K562 (cell line): ENCODE results near the gene PLAC8. TPM values are rescaled to one million over a fixed set of nuclear protein-coding genes. Genes with fewer than 3 reads are reported as not detected.

Experiments
- ATAC-seq: fragments of 200-7000 bp; cut with Tn5 transposase; 3 replicates; pipeline ENCODE4 v1.9.1; 2020; ENCODE audit warnings: moderate library complexity
- BruUV-seq: library from RNA; stranded (reverse); fragments of 400-500 nt; replicated peaks from 2 replicates; lab custom pipeline; 2021; lab: Mats Ljungman, UMichigan
- CTCF ChIA-PET: fragments of 300-600 bp; formaldehyde crosslinking; extraction: SDS; loops from one replicate; lab custom pipeline; 2021; ENCODE audit warnings: low intra/inter-chr PET ratio; lab: Yijun Ruan, JAX
- POLR2A ChIA-PET: fragments of 300-600, 350-650 bp; sonication (Branson Sonifier 250); formaldehyde crosslinking; extraction: SDS; loops from one replicate; lab custom pipeline; 2021; ENCODE audit warnings: antibody characterized with exemption, inconsistent platforms; lab: Yijun Ruan, JAX
- DNase-seq, 4 experiments: peaks; one replicate each; pipeline versions ENCODE4 v3.0.0 to v3.0.0-alpha.2; 2011 to 2018; ENCODE audit warnings: low spot score in 3 of 4, mixed read lengths in 3 of 4; ENCODE audit errors: extremely low read depth in 1 of 4
- FAIRE-seq: peaks from 2 replicates; lab custom pipeline; 2011; peaks lifted over from hg19 to GRCh38; lab: Jason Lieb, UNC
- H2AFZ ChIP-seq: 2 replicates; pipeline ENCODE4 v1.6.0; 2011; ENCODE audit warnings: low read depth, low read length, control low read depth, inconsistent platforms
- H3K27ac ChIP-seq: fragments of 200-600 bp; 3 replicates; pipeline ENCODE4 v1.8.0; 2011; ENCODE audit warnings: low read depth, mild to moderate bottlenecking, control low read depth, inconsistent platforms, low read length, moderate library complexity, mixed read lengths; ENCODE audit errors: extremely low read depth
- H3K27me3 ChIP-seq, 2 experiments: fragments of 300-600 bp in 1 of 2; 2 replicates in 1 of 2; 3 replicates in 1 of 2; pipeline versions ENCODE4 v1.6.0 to v1.8.0; 2011; ENCODE audit warnings: inconsistent platforms in 2 of 2, low read length in 2 of 2, mild to moderate bottlenecking in 1 of 2, mixed read lengths in 1 of 2, moderate library complexity in 1 of 2; ENCODE audit not compliant: control insufficient read depth in 2 of 2, insufficient read depth in 2 of 2
- H3K36me3 ChIP-seq: fragments of 300-600 bp; 3 replicates; pipeline ENCODE4 v1.8.0; 2011; ENCODE audit warnings: mild to moderate bottlenecking, low read length, inconsistent platforms; ENCODE audit not compliant: control insufficient read depth, insufficient read depth
- H3K4me1 ChIP-seq, 2 experiments: fragments of 200-600 bp in 1 of 2; replicated peaks in 1 of 2; 2 replicates in 1 of 2; 3 replicates in 1 of 2; pipeline versions ENCODE4 v1.5.1 to v1.8.0; 2011; ENCODE audit warnings: inconsistent platforms in 2 of 2, low read length in 2 of 2, mild to moderate bottlenecking in 1 of 2, mixed read lengths in 1 of 2, moderate library complexity in 1 of 2; ENCODE audit not compliant: control insufficient read depth in 2 of 2, insufficient read depth in 2 of 2
- H3K4me2 ChIP-seq: 2 replicates; pipeline ENCODE4 v1.6.1; 2011; ENCODE audit warnings: low read length, control low read depth, inconsistent platforms, mixed read lengths; ENCODE audit not compliant: insufficient read depth
- H3K4me3 ChIP-seq: fragments of 200-600 bp; sonication (generic), shearing (Covaris generic); 2 replicates; pipeline ENCODE4 v1.5.1; 2016; ENCODE audit warnings: control low read depth, inconsistent platforms
- H3K79me2 ChIP-seq: fragments of 200-600 bp; 3 replicates; pipeline ENCODE4 v1.8.0; 2011; ENCODE audit warnings: low read length, inconsistent platforms; ENCODE audit not compliant: control insufficient read depth, insufficient read depth
- H3K9ac ChIP-seq, 2 experiments: 2 replicates each; pipeline versions ENCODE4 v1.6.0 to v1.6.1; 2011; ENCODE audit warnings: low read depth in 2 of 2, low read length in 2 of 2, control low read depth in 1 of 2, inconsistent platforms in 1 of 2, mild to moderate bottlenecking in 1 of 2, mixed read lengths in 1 of 2; ENCODE audit not compliant: insufficient read depth in 1 of 2
- H3K9me1 ChIP-seq: one replicate; pipeline ENCODE4 v1.6.0; 2011; ENCODE audit warnings: inconsistent platforms, mild to moderate bottlenecking, low read length, moderate library complexity; ENCODE audit not compliant: control insufficient read depth, insufficient read depth
- H3K9me3 ChIP-seq: replicated peaks from 2 replicates; pipeline ENCODE4 v1.5.1; 2011; ENCODE audit warnings: low read depth, low read length, inconsistent platforms; ENCODE audit not compliant: control insufficient read depth, insufficient read depth
- H4K20me1 ChIP-seq: replicated peaks from 2 replicates; pipeline ENCODE4 v1.6.1; 2011; ENCODE audit warnings: low read length, inconsistent platforms, mixed read lengths; ENCODE audit not compliant: control insufficient read depth, insufficient read depth
- BCL6 ChIP-seq: fragments of 250-450 bp; sonication (Bioruptor Pico); IDR thresholded peaks from 2 replicates; pipeline ENCODE4 v1.4.0; 2020
- CTBP1 ChIP-seq: fragments of 450-650 bp; IDR thresholded peaks from 2 replicates; pipeline ENCODE4 v1.6.1; 2016; ENCODE audit warnings: borderline replicate concordance
- CTCF ChIP-seq, 3 experiments: IDR thresholded peaks in 2 of 3; conservative IDR thresholded peaks in 1 of 3; 2 replicates each; pipeline ENCODE4 v1.5.1; 2011 to 2012; ENCODE audit warnings: low read length in 3 of 3, mild to moderate bottlenecking in 3 of 3, control low read depth in 2 of 3, improper control_type of control experiment in 1 of 3, inconsistent platforms in 1 of 3, low read depth in 1 of 3, mixed read lengths in 1 of 3, moderate library complexity in 1 of 3; ENCODE audit not compliant: insufficient read depth in 2 of 3
- ERF ChIP-seq: fragments of 450-650 bp; formaldehyde crosslinking; IDR thresholded peaks from 2 replicates; pipeline ENCODE4 v1.4.0; 2020; ENCODE audit warnings: mild to moderate bottlenecking, mixed read lengths
- FOS ChIP-seq: IDR thresholded peaks from 3 replicates; pipeline ENCODE4 v1.6.1; 2011; ENCODE audit not compliant: insufficient read length; ENCODE audit errors: extremely low read depth
- ILF3 ChIP-seq: fragments of 450-650 bp; IDR thresholded peaks from 2 replicates; pipeline ENCODE4 v1.6.1; 2018; ENCODE audit warnings: antibody characterized with exemption, mild to moderate bottlenecking, moderate library complexity, borderline replicate concordance
- NRF1 ChIP-seq, 2 experiments: fragments of 450-650 bp; IDR thresholded peaks in 1 of 2; conservative IDR thresholded peaks in 1 of 2; 2 replicates each; pipeline ENCODE4 v1.6.1; 2014; ENCODE audit warnings: mild to moderate bottlenecking in 2 of 2
- RBM34 ChIP-seq: fragments of 200-400 bp; formaldehyde crosslinking; IDR thresholded peaks from 2 replicates; pipeline ENCODE4 v1.6.1; 2018; ENCODE audit warnings: low read length, borderline replicate concordance; ENCODE audit not compliant: insufficient read depth
- RFX1 ChIP-seq: fragments of 450-650 bp; IDR thresholded peaks from 2 replicates; pipeline ENCODE4 v1.6.1; 2016; ENCODE audit warnings: mild to moderate bottlenecking, moderate library complexity
- SAFB ChIP-seq: fragments of 200-400 bp; formaldehyde crosslinking; IDR thresholded peaks from 2 replicates; pipeline ENCODE4 v1.6.1; 2017; ENCODE audit warnings: low read depth, low read length, borderline replicate concordance
- TFAP4 ChIP-seq: sonication (generic); formaldehyde crosslinking; IDR thresholded peaks from 2 replicates; pipeline ENCODE4 v1.8.0; 2022; ENCODE audit warnings: missing genetic modification reagents, mild to moderate bottlenecking, moderate library complexity, borderline replicate concordance
- XRCC5 ChIP-seq: fragments of 200-400 bp; formaldehyde crosslinking; IDR thresholded peaks from 2 replicates; pipeline ENCODE4 v1.6.1; 2017; ENCODE audit warnings: low read depth, mild to moderate bottlenecking, low read length
- ZNF239 ChIP-seq: fragments of 250-450 bp; sonication (Bioruptor Pico); IDR thresholded peaks from 2 replicates; pipeline ENCODE4 v1.4.0; 2020; ENCODE audit warnings: mild to moderate bottlenecking
- WGBS: fragments of 100-300 bp; shearing (Covaris generic); methylation state at CpG from one replicate; pipeline ENCODE4 v1.1.6; 2016; ENCODE audit warnings: low coverage, mixed read lengths; ENCODE audit not compliant: insufficient coverage; ENCODE audit errors: missing lambda C conversion rate; 5-methylcytosine and 5-hydroxymethylcytosine counted together
- in situ Hi-C: fragments of 300-500 bp; cut with MboI; formaldehyde crosslinking; loops from 4 replicates; pipeline ENCODE4 v1.15.0; 2018; ENCODE audit warnings: inconsistent platforms, mixed read lengths
- intact Hi-C: fragments of 100-400 bp; cut with micrococcal nuclease; formaldehyde crosslinking; loops from 2 replicates; pipeline ENCODE4 v1.14.2; 2022
- polyA plus RNA-seq, 8 experiments: library from polyadenylated mRNA; depleted of rRNA in 4 of 8; stranded (reverse) in 5 of 8; unstranded in 3 of 8; fragments of >200 nt; fragmentation: Nextera tagmentation in 2 of 8; fragmentation: Illumina TruSeq in 1 of 8; extraction: Ambion mirVana in 2 of 8; extraction: Trizol in 1 of 8; gene quantifications; 2 replicates each; pipeline versions ENCODE4 v1.2.1 to v1.2.3, GENCODE V29; 2011 to 2014; ENCODE audit warnings: inconsistent platforms in 1 of 8, missing spikeins in 1 of 8
- total RNA-seq, 7 experiments: library from RNA; depleted of rRNA in 6 of 7; stranded (reverse); fragments of >200 nt in 6 of 7; fragmentation: Illumina TruSeq in 2 of 7; extraction: Trizol in 2 of 7; gene quantifications; 2 replicates each; pipeline versions ENCODE4 v1.2.1 to v1.2.3, GENCODE V29; 2011 to 2021; ENCODE audit warnings: low replicate concordance in 1 of 7

The PLAC8 gene
- total and polyA plus RNA-seq, 9 of the 15 experiments (the other 6 are each of a cell fraction or from before 2014, with no cell fraction given), result 0.27 to 0.51 TPM; not detected in 7

GRCh38 chr4:83083925-83084475 is 30.5 kb downstream of the PLAC8 start:
- peak overlapping the region in 1 of 2 experiments; percentile 58; a peak in 1 of 4 replicates for H3K9ac ChIP-seq
- no peaks in the 10 kb centered on the region; a peak in 1 of 5 replicates for H3K4me1 ChIP-seq
- no peaks in the 10 kb centered on the region for H3K79me2 ChIP-seq
- 4% methylated on average over 10 of the region's 11 CpGs for WGBS
- no peak overlapping the region for H3K4me3 ChIP-seq
- peaks cover 0 to 2% of the 10 kb centered on the region in 2 experiments; a peak in 2 of 5 replicates for H3K27me3 ChIP-seq
- no peaks in the 10 kb centered on the region for H3K9me1 ChIP-seq
- no peaks in the 10 kb centered on the region for H4K20me1 ChIP-seq
- DNase-seq (peak in 2 of 4 experiments; percentile 17 to 38), FAIRE-seq (peak; percentile 37), ATAC-seq (peak; percentile 91)
- BruUV-seq, result no TSS peak
- H3K36me3 ChIP-seq, result no peaks in the 10 kb centered on the region
- no peak overlapping the region for H3K27ac ChIP-seq
- CTCF ChIA-PET, result no interaction called here
- POLR2A ChIA-PET, result no interaction called here
- peak overlapping the region; percentile 9; the same call in 1 of the 2 replicates for H3K4me2 ChIP-seq
- H2AFZ ChIP-seq, result peak overlapping the region; percentile 67
- no peaks in the 10 kb centered on the region; the same call in 1 of the 2 replicates for H3K9me3 ChIP-seq
- in situ Hi-C loops (no loop called here), intact Hi-C loops (no loop called here)
- no peak for TF ChIP-seq FOS
- TF ChIP-seq XRCC5, result no peak
- no peak for TF ChIP-seq RBM34
- TF ChIP-seq SAFB, result no peak
- 0 out of 4 replicates have a peak, but pooled peaks of 1 of the 2 experiments have one; percentile 17 for TF ChIP-seq NRF1 (conservative IDR thresholded peaks at IDR 0.05 in 1 of 2, IDR thresholded peaks at IDR 0.05 in 1 of 2)
- no peak for TF ChIP-seq RFX1
- no peak for TF ChIP-seq BCL6 (CRISPR knock-in tag)
- no peak for TF ChIP-seq ERF
- TF ChIP-seq ILF3, result no peak
- no peak for TF ChIP-seq ZNF239
- TF ChIP-seq TFAP4 (CRISPR knock-in tag), result peak; percentile 30; the same call in 1 of the 2 replicates
- TF ChIP-seq CTBP1, result peak; percentile 41; the same call in 1 of the 2 replicates
- TF ChIP-seq CTCF (IDR thresholded peaks at IDR 0.05 in 2 of 3, conservative IDR thresholded peaks at IDR 0.05 in 1 of 3; ENCODE audit: insufficient read depth in 2 of 3, low read depth in 1 of 3, low read length in 3 of 3), result 0 out of 6 replicates have a peak, but pooled peaks of 2 of the 3 experiments have one; percentile 18 to 29
